ENCODE data around the gene ACTR5. TPM values are rescaled to one million over a fixed set of nuclear protein-coding genes. Genes with fewer than 3 reads are reported as not detected.
A peak's percentile ranks its signal among the peaks of the same experiment; 100 is the strongest.
"Not testable (repeated sequence)": the region's sequence is repeated elsewhere in the genome, so short reads cannot be mapped to it uniquely, and the experiment has no call there.

The ACTR5 gene
- total RNA-seq, 2 donors from 2014 or later: 9.9 to 10.4 TPM

- ATAC-seq (replicated peaks); H3K27ac Mint-ChIP-seq: not testable (repeated sequence)
- peaks cover 12% of the 10 kb centered on the region for H3K4me1 Mint-ChIP-seq
Observed at GRCh38 chr20:38794057-38794456, 45.8 kb downstream of the ACTR5 start.

GRCh38 chr20:38798266-38798665 lies 50.0 kb downstream of the ACTR5 start:
- Mint-ChIP-seq H3K9me3 (peaks cover 5% of the 10 kb centered on the region), H3K4me3 (no peak overlapping the region), H3K4me1 (peaks cover 14% of the 10 kb centered on the region), H3K27ac (peak overlapping the region; percentile 31), H3K36me3 (ENCODE audit: low read depth) (no peaks in the 10 kb centered on the region), H3K27me3 (no peaks in the 10 kb centered on the region)
- no peak for ATAC-seq (replicated peaks)

More at GRCh38 chr20:38794057-38794456, 45.8 kb downstream of the ACTR5 start:
- H3K36me3 Mint-ChIP-seq (ENCODE audit: low read depth); H3K4me3 Mint-ChIP-seq; H3K27me3 Mint-ChIP-seq; H3K9me3 Mint-ChIP-seq: not testable (repeated sequence)

GRCh38 chr20:38799203-38799602 lies 50.9 kb downstream of the ACTR5 start:
- Mint-ChIP-seq H3K9me3 (peaks cover 5% of the 10 kb centered on the region), H3K4me1 (peaks cover 14% of the 10 kb centered on the region), H3K4me3 (peak overlapping the region; percentile 4), H3K27ac (no peak overlapping the region), H3K36me3 (ENCODE audit: low read depth) (no peaks in the 10 kb centered on the region), H3K27me3 (no peaks in the 10 kb centered on the region)
- peak; percentile 52 for ATAC-seq (replicated peaks)

- ATAC-seq (replicated peaks): no peak
- peaks cover 12% of the 10 kb centered on the region for H3K36me3 Mint-ChIP-seq (ENCODE audit: low read depth)
- no peak overlapping the region for H3K27ac Mint-ChIP-seq
- peaks cover 20% of the 10 kb centered on the region for H3K4me1 Mint-ChIP-seq
- H3K27me3 Mint-ChIP-seq: no peaks in the 10 kb centered on the region
- H3K4me3 Mint-ChIP-seq: no peak overlapping the region
- peaks cover 5% of the 10 kb centered on the region for H3K9me3 Mint-ChIP-seq
Observed at GRCh38 chr20:38800882-38801281, 52.6 kb downstream of the ACTR5 start.

- Mint-ChIP-seq H3K27ac (peak overlapping the region; percentile 97), H3K4me3 (peak overlapping the region; percentile 89), H3K27me3 (no peaks in the 10 kb centered on the region), H3K9me3 (no peaks in the 10 kb centered on the region), H3K4me1 (peaks cover 25% of the 10 kb centered on the region), H3K36me3 (ENCODE audit: low read depth) (peaks cover 39% of the 10 kb centered on the region)
- ATAC-seq (replicated peaks): no peak
Observed at GRCh38 chr20:38804221-38804620, 56.0 kb downstream of the ACTR5 start.

- Mint-ChIP-seq H3K4me3 (peak overlapping the region; percentile 89), H3K4me1 (peaks cover 25% of the 10 kb centered on the region), H3K27ac (peak overlapping the region; percentile 97)
Observed at GRCh38 chr20:38804682-38805501, 56.6 kb downstream of the ACTR5 start.

GRCh38 chr20:38805502-38805957 lies 57.3 kb downstream of the ACTR5 start, which contains the start of gene PPP1R16B:
TSS of gene PPP1R16B (plus strand) at chr20:38805697. CDS start at chr20:38835926, 30,229 bp downstream.
- peak within 1 kb of the TSS; percentile 89 for H3K4me3 Mint-ChIP-seq
- ATAC-seq (replicated peaks): peak; percentile 80
- H3K27ac Mint-ChIP-seq: peak within 1 kb of the TSS; percentile 97
- H3K4me1 Mint-ChIP-seq: peaks cover 32% of the 10 kb centered on the region
- no peaks in the 10 kb centered on the region for H3K27me3 Mint-ChIP-seq
- peaks cover 53% of the 10 kb centered on the region for H3K36me3 Mint-ChIP-seq (ENCODE audit: low read depth)
- H3K9me3 Mint-ChIP-seq: no peaks in the 10 kb centered on the region

More at GRCh38 chr20:38804682-38805501, 56.6 kb downstream of the ACTR5 start:
- peak; percentile 61 for ATAC-seq (replicated peaks)
- Mint-ChIP-seq H3K27me3 (no peaks in the 10 kb centered on the region), H3K9me3 (no peaks in the 10 kb centered on the region), H3K36me3 (ENCODE audit: low read depth) (peaks cover 46% of the 10 kb centered on the region)

- Mint-ChIP-seq H3K27ac (peak overlapping the region; percentile 97), H3K4me1 (peaks cover 38% of the 10 kb centered on the region), H3K4me3 (peak overlapping the region; percentile 89), H3K27me3 (no peaks in the 10 kb centered on the region), H3K36me3 (ENCODE audit: low read depth) (peaks cover 59% of the 10 kb centered on the region), H3K9me3 (no peaks in the 10 kb centered on the region)
- peak; percentile 26 for ATAC-seq (replicated peaks)
Observed at GRCh38 chr20:38805958-38806854, 57.9 kb downstream of the ACTR5 start.

- Mint-ChIP-seq H3K27me3 (no peaks in the 10 kb centered on the region), H3K9me3 (no peaks in the 10 kb centered on the region), H3K36me3 (ENCODE audit: low read depth) (peaks cover 68% of the 10 kb centered on the region), H3K4me1 (peaks cover 46% of the 10 kb centered on the region), H3K27ac (peak overlapping the region; percentile 90), H3K4me3 (peak overlapping the region; percentile 89)
- ATAC-seq (replicated peaks): peak; percentile 24
Observed at GRCh38 chr20:38806855-38807655, 58.8 kb downstream of the ACTR5 start.

GRCh38 chr20:38809942-38810341 lies 61.7 kb downstream of the ACTR5 start:
- ATAC-seq (replicated peaks): no peak
- H3K27me3 Mint-ChIP-seq: no peaks in the 10 kb centered on the region
- H3K27ac Mint-ChIP-seq: peak overlapping the region; percentile 70
- H3K4me1 Mint-ChIP-seq: peaks cover 57% of the 10 kb centered on the region
- peaks cover 92% of the 10 kb centered on the region for H3K36me3 Mint-ChIP-seq (ENCODE audit: low read depth)
- H3K4me3 Mint-ChIP-seq: peak overlapping the region; percentile 89
- no peaks in the 10 kb centered on the region for H3K9me3 Mint-ChIP-seq

- Mint-ChIP-seq H3K27me3 (no peaks in the 10 kb centered on the region), H3K9me3 (no peaks in the 10 kb centered on the region), H3K27ac (peak overlapping the region; percentile 55), H3K4me1 (peaks cover 65% of the 10 kb centered on the region), H3K4me3 (peak overlapping the region; percentile 89), H3K36me3 (ENCODE audit: low read depth) (peaks cover 93% of the 10 kb centered on the region)
- ATAC-seq (replicated peaks): no peak
Observed at GRCh38 chr20:38810926-38811630, 62.8 kb downstream of the ACTR5 start.

- no peaks in the 10 kb centered on the region for H3K9me3 Mint-ChIP-seq
- H3K27me3 Mint-ChIP-seq: no peaks in the 10 kb centered on the region
- peak overlapping the region; percentile 89 for H3K4me3 Mint-ChIP-seq
- H3K27ac Mint-ChIP-seq: peak overlapping the region; percentile 55
- H3K4me1 Mint-ChIP-seq: peaks cover 72% of the 10 kb centered on the region
- ATAC-seq (replicated peaks): no peak
- peaks cover 98% of the 10 kb centered on the region for H3K36me3 Mint-ChIP-seq (ENCODE audit: low read depth)
Observed at GRCh38 chr20:38811769-38812168, 63.5 kb downstream of the ACTR5 start.

GRCh38 chr20:38812182-38812581 lies 63.9 kb downstream of the ACTR5 start:
- H3K36me3 Mint-ChIP-seq (ENCODE audit: low read depth): peaks cover 98% of the 10 kb centered on the region
- H3K4me1 Mint-ChIP-seq: peaks cover 76% of the 10 kb centered on the region
- no peaks in the 10 kb centered on the region for H3K9me3 Mint-ChIP-seq
- H3K27me3 Mint-ChIP-seq: no peaks in the 10 kb centered on the region
- peak overlapping the region; percentile 55 for H3K27ac Mint-ChIP-seq
- ATAC-seq (replicated peaks): no peak
- H3K4me3 Mint-ChIP-seq: peak overlapping the region; percentile 89

Measured in activated T-helper 17 cell treated with anti-CD3 and anti-CD28 coated beads, Interleukin-2, amount 50 U/mL, for 72 hours (primary cell).